NCI-H2227 (cell line): ENCODE measurements around the gene SHISA2.

Experiments
- DNase-seq: peaks from one replicate; lab custom pipeline; 2025; ENCODE audit not compliant: unreplicated experiment; lab: John Stamatoyannopoulos, UW

The SHISA2 gene

GRCh38 chr13:26019881-26020870 is 31.6 kb downstream of the SHISA2 start:
- DNase-seq, result no peak

DNA sequence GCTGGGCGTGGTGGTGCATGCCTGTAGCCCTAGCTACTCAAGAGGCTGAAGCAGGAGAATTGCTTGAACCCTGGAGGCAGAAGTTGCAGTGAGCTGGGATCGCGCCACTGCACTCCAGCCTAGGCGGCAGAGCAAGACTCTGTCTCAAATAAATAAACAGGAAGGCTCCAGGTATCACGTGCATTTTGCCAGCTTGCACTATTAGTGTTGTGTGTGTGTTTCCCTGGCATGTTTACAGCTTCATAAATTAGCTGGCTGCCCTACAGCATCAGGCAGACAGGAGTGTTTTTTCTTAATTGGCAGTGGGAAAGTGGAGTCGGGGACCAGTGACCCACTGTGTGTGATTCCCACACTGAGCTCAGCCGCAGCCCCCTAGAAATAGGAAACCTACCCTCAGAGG is 32.6 kb downstream of the SHISA2 start:
- DNase-seq, result no peak

DNA sequence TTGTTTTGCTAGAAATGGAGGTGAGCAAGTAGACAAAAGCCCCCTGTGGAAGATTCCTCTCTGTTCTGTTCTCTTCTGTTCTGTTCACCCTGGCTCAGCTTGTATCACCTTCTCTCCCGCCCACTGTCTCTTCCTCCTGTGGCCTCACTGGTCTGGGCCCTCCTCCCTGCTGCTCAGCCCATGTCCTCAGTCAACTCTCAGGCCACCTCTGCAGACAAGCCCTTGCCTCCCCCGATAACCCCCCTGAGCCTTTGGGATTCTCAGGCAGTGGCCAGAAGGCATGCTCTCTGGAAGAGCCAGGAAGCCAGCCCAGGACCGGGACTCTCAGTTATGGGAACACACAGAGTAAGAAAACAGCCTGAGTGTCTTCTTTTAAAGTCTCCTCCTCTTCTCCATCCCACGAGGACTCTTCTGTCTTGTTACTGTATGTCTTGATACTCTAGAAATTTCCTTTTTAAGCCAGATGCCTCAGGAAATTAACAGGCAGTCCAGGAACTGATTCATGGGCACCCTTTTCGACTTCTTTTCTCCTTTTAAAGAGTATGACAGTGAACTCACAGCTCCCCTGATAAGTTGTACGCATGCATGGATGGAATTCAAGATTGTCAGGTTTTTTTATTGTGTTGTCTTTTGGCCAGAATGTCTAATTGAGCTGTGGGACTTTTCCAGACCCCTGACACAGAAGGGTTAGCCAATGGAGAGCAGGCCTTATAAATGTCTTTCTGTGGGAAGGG is 33.7 kb downstream of the SHISA2 start:
- DNase-seq, result no peak

DNA sequence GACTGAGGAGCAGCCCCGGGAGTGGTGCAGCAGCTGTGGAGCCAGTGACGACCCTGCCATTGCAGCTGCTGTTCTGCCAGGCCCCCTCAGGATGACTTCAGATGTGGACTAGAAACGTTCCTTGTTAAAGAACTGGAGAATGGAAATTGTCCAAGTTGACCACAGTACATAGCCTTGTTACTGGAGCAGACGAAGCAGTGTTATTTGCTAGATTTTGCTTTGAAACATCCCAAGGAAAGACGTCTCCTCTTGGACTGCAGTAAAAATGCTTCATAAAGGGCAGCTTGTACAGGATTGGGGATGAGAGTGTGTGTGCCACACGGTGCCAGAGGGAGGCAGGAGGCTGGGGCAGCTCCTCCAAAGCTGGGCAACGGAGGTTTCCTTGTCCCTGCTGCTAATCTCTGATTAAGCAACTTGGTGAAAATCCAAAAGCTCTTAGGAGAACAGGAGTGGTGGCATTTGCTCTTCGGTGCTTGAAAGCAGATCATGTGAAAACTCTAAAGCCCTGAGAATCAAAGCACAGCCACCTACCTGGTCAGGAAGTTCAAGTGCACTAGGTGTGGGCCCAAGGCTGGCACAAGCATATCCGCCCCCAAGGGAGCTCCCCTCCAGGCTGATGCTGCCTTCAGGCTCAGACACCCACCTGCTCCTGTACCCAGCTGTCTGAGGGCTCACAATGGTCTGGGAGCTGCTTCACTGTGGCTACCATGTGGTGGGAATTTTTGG is 34.5 kb downstream of the SHISA2 start:
- no peak for DNase-seq

GRCh38 chr13:26016189-26016588 is 35.6 kb downstream of the SHISA2 start:
- DNase-seq, result no peak

GRCh38 chr13:26015271-26016125 is 36.3 kb downstream of the SHISA2 start:
- no peak for DNase-seq

DNA sequence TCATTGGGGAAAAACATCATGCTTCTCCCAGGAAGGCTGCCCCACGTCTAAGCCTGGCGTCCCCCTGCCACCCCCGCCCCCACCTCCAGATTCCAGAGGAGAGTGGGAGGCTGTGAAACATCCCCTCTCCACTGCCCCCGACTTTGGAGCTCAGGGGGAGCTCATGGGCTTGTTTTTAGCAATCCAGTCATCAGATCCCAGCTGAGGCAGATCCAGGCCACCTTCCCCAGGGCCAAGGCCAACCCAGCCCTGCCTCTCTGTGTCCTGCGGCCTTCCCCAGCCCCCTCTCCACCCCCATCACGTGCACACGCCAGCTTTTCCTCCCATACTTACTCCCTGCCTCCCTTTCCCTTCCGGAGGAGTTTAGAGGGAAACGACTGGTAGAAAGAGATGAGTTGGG is 38.8 kb downstream of the SHISA2 start:
- DNase-seq, result no peak

- no peak for DNase-seq
These were observed 39.6 kb downstream of the SHISA2 start for GRCh38 chr13:26011996-26012821.

DNA sequence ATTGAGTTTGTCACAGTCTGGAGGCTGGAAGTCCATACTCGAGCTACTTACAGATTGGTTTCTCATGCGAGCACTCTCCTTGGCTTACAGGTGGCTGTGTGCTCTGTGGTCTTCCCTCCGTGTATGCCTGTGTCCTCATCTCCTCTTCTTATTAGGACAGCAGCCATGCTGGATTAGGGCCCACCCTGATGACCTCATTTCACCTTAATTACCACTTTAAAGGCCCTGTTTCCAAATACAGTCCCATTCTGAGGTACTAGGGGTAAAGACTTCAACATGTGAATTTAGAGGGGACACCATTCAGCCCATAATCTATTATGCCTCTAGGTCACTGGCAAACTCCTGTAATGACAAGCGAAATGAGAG is 40.6 kb downstream of the SHISA2 start:
- no peak for DNase-seq

DNA sequence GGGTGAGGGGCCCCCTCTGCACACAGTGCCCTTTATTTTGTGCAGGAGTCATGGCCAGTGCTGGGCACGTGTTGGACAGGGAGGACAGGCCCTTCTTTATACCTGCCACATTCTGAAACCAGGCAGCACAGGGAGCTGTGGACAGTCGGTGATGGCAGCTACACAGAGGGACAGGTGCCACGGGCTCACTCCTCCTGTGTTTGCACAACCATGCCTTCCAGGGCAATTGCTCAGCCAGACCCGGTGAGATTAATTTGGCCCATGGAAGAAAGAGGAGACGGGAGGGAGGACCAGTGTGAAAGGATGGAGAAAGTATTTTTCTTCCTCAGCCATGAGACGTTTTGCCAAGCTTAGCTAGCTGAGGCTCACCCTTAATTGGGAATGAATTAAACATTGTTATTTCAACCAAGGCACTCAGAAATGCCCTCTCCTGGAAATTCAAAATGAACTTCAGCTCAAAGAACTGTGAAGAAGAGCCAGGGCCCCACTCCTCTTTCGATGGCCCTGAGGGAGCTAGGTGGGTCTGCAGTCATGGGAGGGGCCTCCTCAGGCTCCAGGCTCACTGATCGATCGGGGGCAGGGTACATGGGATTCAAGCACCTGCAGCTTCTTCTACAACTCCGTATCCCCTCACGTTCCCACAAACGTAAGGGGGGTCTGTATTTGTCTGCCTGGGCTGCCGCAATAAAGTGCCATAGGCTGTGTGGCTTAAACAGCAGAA is 41.2 kb downstream of the SHISA2 start:
- no peak for DNase-seq

DNA sequence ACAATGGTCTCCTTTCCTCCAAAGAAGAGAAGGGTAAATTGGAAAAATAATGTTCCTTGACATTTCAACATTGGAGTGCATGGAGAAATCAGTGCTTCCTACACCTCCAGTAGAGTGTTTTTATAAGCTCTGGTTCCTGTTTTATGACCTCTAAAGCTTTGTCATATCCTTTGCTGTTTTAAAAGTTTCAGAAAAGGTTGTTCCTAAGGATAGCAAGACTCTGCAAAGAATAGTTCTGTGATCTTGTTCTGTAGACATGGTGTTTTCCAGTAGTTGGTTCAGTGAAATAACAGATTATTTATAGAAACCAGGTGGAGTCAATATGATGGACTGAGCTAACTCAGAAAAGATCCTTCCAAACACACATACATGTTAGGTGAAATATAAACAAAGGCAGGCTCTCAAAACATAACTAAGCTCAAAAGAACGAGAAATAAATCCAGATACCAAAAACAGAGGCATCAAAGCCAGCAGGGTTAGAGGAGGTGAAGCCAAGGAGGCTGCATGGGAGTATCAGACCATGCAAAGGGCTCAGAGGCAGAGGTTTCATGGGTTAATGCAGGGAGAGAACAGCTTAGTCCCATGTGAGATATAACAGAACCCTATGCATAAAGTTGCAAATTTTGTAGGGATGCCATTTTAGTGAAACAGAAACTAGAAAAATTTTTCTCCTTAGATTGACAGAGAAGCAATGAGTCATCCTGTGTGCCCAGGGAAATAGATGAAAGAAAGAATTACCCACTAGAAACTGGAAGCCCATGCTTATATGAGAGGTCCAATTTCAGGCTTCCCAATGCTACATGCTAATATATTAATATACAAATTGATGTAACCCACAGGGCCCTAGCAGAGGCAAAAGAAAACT is 44.3 kb downstream of the SHISA2 start:
- no peak for DNase-seq
